OCI-LY7 (cell line): Measurements from ENCODE around the gene CTCF. TPM values are rescaled to one million over a fixed set of nuclear protein-coding genes. Genes with fewer than 3 reads are reported as not detected.

Experiments used
- BruUV-seq: library from RNA; stranded (reverse); fragments of 400-500 nt; replicated peaks from 2 replicates; lab custom pipeline; 2021; lab: Mats Ljungman, UMichigan
- CTCF ChIA-PET: fragments of 300-600 bp; sonication (Branson Sonifier 250); formaldehyde crosslinking; loops from one replicate; lab custom pipeline; 2022; ENCODE audit warnings: antibody characterized with exemption; ENCODE audit not compliant: unreplicated experiment; lab: Charles Lee
- POLR2A ChIA-PET: fragments of 300-600 bp; sonication (Branson Sonifier 250); formaldehyde crosslinking; loops from one replicate; lab custom pipeline; 2022; ENCODE audit warnings: antibody characterized with exemption; lab: Charles Lee
- DNase-seq: peaks from one replicate; pipeline ENCODE4 v3.0.0-alpha.2; 2015; ENCODE audit warnings: low spot score
- H2AFZ ChIP-seq: fragments of 200-600 bp; sonication (generic), shearing (Covaris generic); 2 replicates; pipeline ENCODE4 v1.6.1; 2014; ENCODE audit warnings: mild to moderate bottlenecking, antibody characterized with exemption, low read length, moderate library complexity
- H3K27ac ChIP-seq: fragments of 200-600 bp; sonication (generic); 2 replicates; pipeline ENCODE4 v1.5.1; 2014; ENCODE audit warnings: mixed run types, low read depth, mild to moderate bottlenecking, moderate library complexity, low read length, inconsistent platforms; ENCODE audit not compliant: poor library complexity, severe bottlenecking
- H3K36me3 ChIP-seq: fragments of 200-600 bp; sonication (generic); 2 replicates; pipeline ENCODE4 v1.6.1; 2014; ENCODE audit warnings: mild to moderate bottlenecking, antibody characterized with exemption, low read length, moderate library complexity, mixed read lengths; ENCODE audit not compliant: insufficient read depth
- H3K4me1 ChIP-seq: fragments of 200-600 bp; sonication (generic); 2 replicates; pipeline ENCODE4 v1.5.1; 2014; ENCODE audit warnings: mild to moderate bottlenecking, low read length; ENCODE audit not compliant: insufficient read depth, poor library complexity, severe bottlenecking
- H3K4me2 ChIP-seq: fragments of 200-600 bp; sonication (generic); 2 replicates; pipeline ENCODE4 v1.6.1; 2014; ENCODE audit warnings: mild to moderate bottlenecking, low read length
- H3K4me3 ChIP-seq: fragments of 200-600 bp; sonication (generic); 2 replicates; pipeline ENCODE4 v1.5.1; 2014; ENCODE audit warnings: mild to moderate bottlenecking, low read depth, low read length; ENCODE audit not compliant: poor library complexity, severe bottlenecking
- H3K79me2 ChIP-seq: fragments of 200-600 bp; sonication (generic); 2 replicates; pipeline ENCODE4 v1.6.1; 2016; ENCODE audit warnings: low read depth, mild to moderate bottlenecking, low read length, moderate library complexity, mixed read lengths; ENCODE audit not compliant: insufficient read depth
- H3K9me2 ChIP-seq: fragments of 200-600 bp; sonication (generic); 2 replicates; pipeline ENCODE4 v1.6.1; 2016; ENCODE audit warnings: mild to moderate bottlenecking, low read length, mixed read lengths; ENCODE audit not compliant: insufficient read depth
- H3K9me3 ChIP-seq: fragments of 200-600 bp; sonication (generic); 2 replicates; pipeline ENCODE4 v1.6.1; 2014; ENCODE audit warnings: mild to moderate bottlenecking, mixed run types, low read length, mixed read lengths
- H4K20me1 ChIP-seq: fragments of 200-600 bp; sonication (generic); 2 replicates; pipeline ENCODE4 v1.6.1; 2014; ENCODE audit warnings: mild to moderate bottlenecking, antibody characterized with exemption, low read length, moderate library complexity, mixed read lengths; ENCODE audit not compliant: insufficient read depth
- EZH2phosphoT487 ChIP-seq: fragments of 200-600 bp; sonication (generic); IDR thresholded peaks from 2 replicates; pipeline ENCODE4 v1.6.1; 2018; ENCODE audit warnings: low read depth, borderline replicate concordance, mild to moderate bottlenecking, mixed run types, antibody characterized with exemption, low read length, moderate library complexity, mixed read lengths
- intact Hi-C: fragments of 100-400 bp; cut with micrococcal nuclease; formaldehyde crosslinking; loops from one replicate; pipeline ENCODE4 v1.10.0; 2022; ENCODE audit not compliant: unreplicated experiment
- total RNA-seq, 2 experiments: library from RNA; depleted of rRNA in 1 of 2; stranded (reverse); fragments of >200 nt in 1 of 2; shearing (Covaris generic) in 1 of 2; gene quantifications; 2 replicates each; pipeline ENCODE4 v1.2.3, GENCODE V29; 2014 to 2022
- TF ChIP-seq, protein P1 (sequence below): fragments of 200-600 bp; sonication (generic); conservative IDR thresholded peaks from 2 replicates; pipeline ENCODE4 v1.5.1; 2014; ENCODE audit warnings: mild to moderate bottlenecking, antibody characterized with exemption, low read length, moderate library complexity, mixed read lengths

CTCF gene
- total RNA-seq, 2 experiments from 2014 or later = 70.6 to 83.5 TPM

DNA sequence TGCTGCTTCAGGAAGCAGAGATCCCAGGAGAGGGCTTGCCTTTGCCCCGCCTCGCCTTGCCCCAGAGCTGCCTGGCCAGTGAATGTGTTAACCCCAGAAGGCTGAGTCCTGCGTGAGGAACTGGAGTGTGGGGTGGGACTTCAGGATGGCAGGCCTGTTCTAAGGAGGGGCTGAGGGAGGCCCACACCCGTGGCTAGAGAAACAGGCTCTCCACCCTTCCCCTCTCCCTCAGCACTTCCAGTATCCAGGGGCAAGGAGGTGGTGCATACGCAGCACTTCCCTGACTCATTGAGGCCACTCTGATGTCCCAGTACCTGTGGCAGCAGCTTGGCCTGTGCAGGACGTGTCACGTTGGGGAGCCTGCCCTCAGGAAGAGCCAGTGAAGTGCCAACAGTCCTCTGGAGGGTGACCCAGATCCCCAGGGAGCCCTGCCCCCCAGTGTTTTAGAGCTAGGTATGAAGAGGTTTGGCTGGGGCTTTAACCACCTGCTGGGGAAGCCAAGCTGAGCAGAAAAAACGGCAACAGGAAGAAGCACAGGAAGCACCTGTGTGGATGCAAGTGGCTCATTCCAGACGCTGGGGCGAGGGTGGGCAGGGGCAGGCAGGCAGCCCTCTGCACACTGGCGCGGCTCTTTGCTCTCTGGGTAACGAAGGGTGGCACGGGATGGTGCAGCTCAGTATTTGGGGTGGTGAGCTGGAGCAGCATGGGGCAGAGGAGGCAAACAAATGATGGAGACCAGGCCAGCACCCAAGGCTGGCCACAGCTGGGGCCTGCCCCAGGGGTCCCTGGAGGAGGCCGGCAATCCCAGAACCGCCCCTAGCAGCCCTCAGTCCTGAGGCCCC is 14.7 kb upstream of the CTCF start:
- Histone ChIP-seq H3K9me2 (no peaks in the 10 kb centered on the region), H3K4me1 (peaks cover 98% of the 10 kb centered on the region), H3K4me2 (peak overlapping the region; percentile 85), H3K27ac (peak overlapping the region; percentile 98), H3K36me3 (peaks cover 26% of the 10 kb centered on the region; the same call in 1 of the 2 replicates), H3K9me3 (no peaks in the 10 kb centered on the region), H2AFZ (no peak overlapping the region), H3K79me2 (peaks cover 46% of the 10 kb centered on the region), H4K20me1 (no peaks in the 10 kb centered on the region), H3K4me3 (peak overlapping the region; percentile 64)
- intact Hi-C loops = loop anchor here (1.0 to 10.0 kb wide), 5 partner anchors 15 to 257 kb away; partner anchors contain the start of genes ACD, CTCF, PARD6A and RANBP10
- ChIA-PET POLR2A (interaction anchor here (0.5 to 12.9 kb wide), 17 partner anchors 8 to 120 kb away, joined by 3 to 251 read pairs (median 4); partner anchors contain the start of genes ACD, ATP6V0D1, C16orf86 and CARMIL2), CTCF (interaction anchor here (0.6 to 3.0 kb wide), 17 partner anchors 8 to 134 kb away, joined by 3 to 43 read pairs (median 5); partner anchors contain the start of genes C16orf86, CARMIL2, CTCF and ENKD1)
- BruUV-seq = no TSS peak
- TF ChIP-seq EZH2phosphoT487 = no peak
- TF ChIP-seq, protein P1, sequence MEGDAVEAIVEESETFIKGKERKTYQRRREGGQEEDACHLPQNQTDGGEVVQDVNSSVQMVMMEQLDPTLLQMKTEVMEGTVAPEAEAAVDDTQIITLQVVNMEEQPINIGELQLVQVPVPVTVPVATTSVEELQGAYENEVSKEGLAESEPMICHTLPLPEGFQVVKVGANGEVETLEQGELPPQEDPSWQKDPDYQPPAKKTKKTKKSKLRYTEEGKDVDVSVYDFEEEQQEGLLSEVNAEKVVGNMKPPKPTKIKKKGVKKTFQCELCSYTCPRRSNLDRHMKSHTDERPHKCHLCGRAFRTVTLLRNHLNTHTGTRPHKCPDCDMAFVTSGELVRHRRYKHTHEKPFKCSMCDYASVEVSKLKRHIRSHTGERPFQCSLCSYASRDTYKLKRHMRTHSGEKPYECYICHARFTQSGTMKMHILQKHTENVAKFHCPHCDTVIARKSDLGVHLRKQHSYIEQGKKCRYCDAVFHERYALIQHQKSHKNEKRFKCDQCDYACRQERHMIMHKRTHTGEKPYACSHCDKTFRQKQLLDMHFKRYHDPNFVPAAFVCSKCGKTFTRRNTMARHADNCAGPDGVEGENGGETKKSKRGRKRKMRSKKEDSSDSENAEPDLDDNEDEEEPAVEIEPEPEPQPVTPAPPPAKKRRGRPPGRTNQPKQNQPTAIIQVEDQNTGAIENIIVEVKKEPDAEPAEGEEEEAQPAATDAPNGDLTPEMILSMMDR = no peak
- DNase-seq = peak; percentile 99

DNA sequence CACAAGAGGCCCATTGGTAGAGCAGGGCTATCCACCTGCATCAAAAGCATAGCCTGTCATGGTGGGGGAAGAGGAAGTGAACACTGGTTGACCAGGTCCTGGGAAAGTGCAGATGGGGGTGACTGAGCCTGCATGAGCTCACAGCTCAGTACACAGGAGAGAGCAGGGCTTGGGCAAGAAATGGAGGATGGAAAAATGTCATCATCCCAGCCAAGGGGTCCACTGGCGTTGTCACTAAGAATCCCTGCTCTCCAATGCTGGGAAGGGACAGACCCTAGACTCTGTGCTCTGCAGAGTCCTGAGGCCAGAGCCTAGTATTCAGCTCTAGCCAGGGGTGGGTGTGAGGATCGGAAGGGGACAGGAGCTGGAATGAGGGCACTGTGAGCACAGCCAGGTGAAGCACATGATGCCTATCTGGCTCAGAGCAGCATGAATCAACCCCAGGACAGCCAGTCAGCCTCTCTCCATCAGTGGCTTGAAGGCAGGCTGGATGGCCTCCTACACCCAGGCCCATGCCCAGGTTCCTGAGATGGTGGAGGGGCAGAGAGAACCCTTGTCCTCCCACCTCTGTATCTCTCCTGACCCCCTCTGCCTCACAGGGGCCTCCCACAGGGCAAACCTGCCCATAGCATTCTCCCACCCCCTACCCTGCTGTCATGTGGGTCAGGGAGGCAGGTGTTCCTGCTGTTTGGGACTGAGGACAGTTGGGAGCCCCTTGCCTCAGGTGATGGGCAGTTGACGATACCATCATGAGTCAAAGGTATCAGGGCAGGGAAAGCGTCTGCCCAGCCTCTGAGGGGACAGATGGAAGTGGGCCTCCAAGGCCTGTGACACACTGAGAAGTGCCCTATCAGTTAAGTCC is 13.8 kb upstream of the CTCF start:
- Histone ChIP-seq H4K20me1 (no peaks in the 10 kb centered on the region), H3K79me2 (peaks cover 53% of the 10 kb centered on the region), H3K4me2 (peak overlapping the region; percentile 85), H3K4me3 (peak overlapping the region; percentile 64), H3K36me3 (peaks cover 26% of the 10 kb centered on the region; the same call in 1 of the 2 replicates), H2AFZ (no peak overlapping the region), H3K9me2 (no peaks in the 10 kb centered on the region), H3K4me1 (peaks cover 98% of the 10 kb centered on the region), H3K27ac (peak overlapping the region; percentile 98), H3K9me3 (no peaks in the 10 kb centered on the region)
- ChIA-PET POLR2A (interaction anchor here (0.5 to 12.9 kb wide), 12 partner anchors 13 to 119 kb away, joined by 3 to 251 read pairs (median 5); partner anchors contain the start of genes ACD, ATP6V0D1, CARMIL2 and CTCF), CTCF (interaction anchor here (0.6 to 3.0 kb wide), 8 partner anchors 7 to 243 kb away, joined by 3 to 43 read pairs (median 8); partner anchors contain the start of genes CARMIL2 and CTCF)
- intact Hi-C loops = loop anchor here (10.0 kb wide), 1 partner anchor 256 kb away; the partner anchor contains the start of genes RANBP10 and TSNAXIP1
- TF ChIP-seq EZH2phosphoT487 = no peak
- TF ChIP-seq, protein P1 = no peak
- peak; percentile 93 for DNase-seq
- BruUV-seq = TSS peak; percentile 85
